Measurements from ENCODE around the gene RPL18.
A peak's percentile ranks its signal among the peaks of the same experiment; 100 is the strongest.

Gene RPL18

GRCh38 chr19:48568345-48568886 is 50.6 kb downstream of the RPL18 start (continued):
- no peak for TF ChIP-seq ZBTB11 (tag by site-specific recombination; conservative IDR thresholded peaks at IDR 0.05; ENCODE audit: low read depth)
- no peak for TF ChIP-seq ZSCAN4 (tag by site-specific recombination; IDR thresholded peaks at IDR 0.05)
- TF ChIP-seq KLF8 (tag by site-specific recombination; IDR thresholded peaks at IDR 0.05): peak; percentile 77
- no peak for TF ChIP-seq ZFP41 (tag by site-specific recombination; IDR thresholded peaks at IDR 0.05; ENCODE audit: borderline replicate concordance)
- peak; percentile 81 for TF ChIP-seq ZBTB8A (tag by site-specific recombination; IDR thresholded peaks at IDR 0.05)
- TF ChIP-seq ZNF48 (tag by site-specific recombination; IDR thresholded peaks at IDR 0.05): no peak
- no peak for TF ChIP-seq ZNF555 (tag by site-specific recombination; conservative IDR thresholded peaks at IDR 0.05)
- peak; percentile 13; the same call in 1 of the 2 replicates for TF ChIP-seq ZFP69B (tag by site-specific recombination; IDR thresholded peaks at IDR 0.05)
- no peak for TF ChIP-seq ZNF404 (tag by site-specific recombination; IDR thresholded peaks at IDR 0.05)
- peak; percentile 19; the same call in 1 of the 2 replicates for TF ChIP-seq ZNF391 (tag by site-specific recombination; IDR thresholded peaks at IDR 0.05; ENCODE audit: borderline replicate concordance, low read depth)
- TF ChIP-seq PATZ1 (tag by site-specific recombination; IDR thresholded peaks at IDR 0.05): peak; percentile 81; the same call in 1 of the 2 replicates
- no peak for TF ChIP-seq PRDM2 (tag by site-specific recombination; IDR thresholded peaks at IDR 0.05; ENCODE audit: borderline replicate concordance)
- TF ChIP-seq REST (tag by site-specific recombination; IDR thresholded peaks at IDR 0.05): no peak
- 0 out of 2 replicates have a peak, but pooled peaks have one; percentile 7 for TF ChIP-seq GFI1B (tag by site-specific recombination; IDR thresholded peaks at IDR 0.05)
- TF ChIP-seq ZIC2 (tag by site-specific recombination; IDR thresholded peaks at IDR 0.05): peak; percentile 89
- TF ChIP-seq ZBTB44 (tag by site-specific recombination; IDR thresholded peaks at IDR 0.05): no peak
- no peak for TF ChIP-seq ZNF558 (tag by site-specific recombination; IDR thresholded peaks at IDR 0.05)
- TF ChIP-seq ZFP37 (tag by site-specific recombination; IDR thresholded peaks at IDR 0.05): peak; percentile 70
- TF ChIP-seq ZNF548 (tag by site-specific recombination; IDR thresholded peaks at IDR 0.05): no peak
- TF ChIP-seq ZNF169 (tag by site-specific recombination; IDR thresholded peaks at IDR 0.05): no peak

All from HEK293 (cell line).